ENCODE results near the gene NUP98. TPM values are rescaled to one million over a fixed set of nuclear protein-coding genes. Genes with fewer than 3 reads are reported as not detected.

The NUP98 gene
- total and polyA plus RNA-seq, 2 of the 13 experiments (the other 11 are each of a cell fraction or from before 2014, with no cell fraction given) = 76.6 to 85.3 TPM

- TF ChIP-seq ZNF280D (CRISPR knock-in tag; IDR thresholded peaks at IDR 0.05) (peak; percentile 76; the same call in 1 of the 2 replicates), GABPB1 (CRISPR knock-in tag; IDR thresholded peaks at IDR 0.05) (peak; percentile 70), ZNF275 (CRISPR knock-in tag; IDR thresholded peaks at IDR 0.05; ENCODE audit: borderline replicate concordance) (0 out of 2 replicates have a peak, but pooled peaks have one; percentile 32), YEATS2 (CRISPR knock-in tag; IDR thresholded peaks at IDR 0.05; ENCODE audit: borderline replicate concordance) (peak; percentile 64; the same call in 1 of the 2 replicates), MXD1 (CRISPR knock-in tag; IDR thresholded peaks at IDR 0.05) (peak; percentile 74; the same call in 1 of the 2 replicates), EHMT2 (IDR thresholded peaks at IDR 0.05; ENCODE audit: borderline replicate concordance, low read depth, low read length) (no peak), ZNF616 (CRISPR knock-in tag; IDR thresholded peaks at IDR 0.05; ENCODE audit: low read depth) (peak; percentile 44; the same call in 1 of the 2 replicates), RBM39 (IDR thresholded peaks at IDR 0.05; ENCODE audit: low read depth, low read length, poor library complexity, severe bottlenecking) (peak; percentile 40), HMGXB3 (CRISPR knock-in tag; IDR thresholded peaks at IDR 0.05; ENCODE audit: borderline replicate concordance) (0 out of 2 replicates have a peak, but pooled peaks have one; percentile 28), ZNF296 (CRISPR knock-in tag; conservative IDR thresholded peaks at IDR 0.05) (0 out of 2 replicates have a peak, but pooled peaks have one; percentile 38), CTCF (CRISPR knock-in tag; IDR thresholded peaks at IDR 0.05) (peak; percentile 91), ZBTB39 (CRISPR knock-in tag; IDR thresholded peaks at IDR 0.05) (0 out of 2 replicates have a peak, but pooled peaks have one; percentile 32)
Measured at GRCh38 chr11:3841426-3842350, 44.3 kb upstream of the NUP98 start (continued).
